GM23338 (cell line): Measurements from ENCODE around the gene SAMD10. TPM values are rescaled to one million over a fixed set of nuclear protein-coding genes. Genes with fewer than 3 reads are reported as not detected.

Source experiments
- ATAC-seq: fragments of 200-7000 bp; cut with Tn5 transposase; 3 replicates; pipeline ENCODE4 v1.9.1; 2020
- DNase-seq: peaks from one replicate; pipeline ENCODE4 v3.0.0-alpha.2; 2015; ENCODE audit warnings: low spot score
- H2AFZ ChIP-seq: fragments of 200-600 bp; sonication (generic); 2 replicates; pipeline ENCODE4 v1.8.0; 2016; ENCODE audit warnings: antibody characterized with exemption, mild to moderate bottlenecking, moderate library complexity
- H3F3A ChIP-seq: fragments of 200-600 bp; sonication (generic); replicated peaks from 2 replicates; pipeline ENCODE4 v1.8.0; 2017; ENCODE audit warnings: antibody characterized with exemption, mixed run types, low read depth
- H3K27ac ChIP-seq: fragments of 200-600 bp; sonication (generic); 2 replicates; pipeline ENCODE4 v1.6.1; 2016; ENCODE audit warnings: low read depth
- H3K27me3 ChIP-seq: fragments of 200-600 bp; sonication (generic); 2 replicates; pipeline ENCODE4 v1.8.0; 2016; ENCODE audit warnings: mild to moderate bottlenecking, mixed run types, moderate library complexity; ENCODE audit not compliant: insufficient read depth
- H3K36me3 ChIP-seq: fragments of 200-600 bp; sonication (generic); 2 replicates; pipeline ENCODE4 v1.8.0; 2016; ENCODE audit warnings: mild to moderate bottlenecking; ENCODE audit not compliant: insufficient read depth
- H3K4me1 ChIP-seq: fragments of 200-600 bp; sonication (generic); 2 replicates; pipeline ENCODE4 v1.8.0; 2016; ENCODE audit warnings: mild to moderate bottlenecking, moderate library complexity; ENCODE audit not compliant: insufficient read depth
- H3K4me2 ChIP-seq: fragments of 200-600 bp; sonication (generic); 2 replicates; pipeline ENCODE4 v1.7.1; 2017; ENCODE audit warnings: mixed run types
- H3K4me3 ChIP-seq: fragments of 200-600 bp; sonication (generic); 2 replicates; pipeline ENCODE4 v1.6.1; 2016; ENCODE audit warnings: mixed run types
- H3K79me2 ChIP-seq: fragments of 200-600 bp; sonication (generic); replicated peaks from 2 replicates; pipeline ENCODE4 v1.8.0; 2017; ENCODE audit warnings: mild to moderate bottlenecking; ENCODE audit not compliant: insufficient read depth
- H3K9me2 ChIP-seq: fragments of 200-600 bp; sonication (generic); 2 replicates; pipeline ENCODE4 v1.8.0; 2017; ENCODE audit not compliant: insufficient read depth
- H4K20me1 ChIP-seq: fragments of 200-600 bp; sonication (generic); replicated peaks from 2 replicates; pipeline ENCODE4 v1.8.0; 2017; ENCODE audit warnings: mild to moderate bottlenecking; ENCODE audit not compliant: insufficient read depth
- H3K27ac Mint-ChIP-seq: 2 replicates; pipeline ENCODE4 v1.8.0; 2020; ENCODE audit warnings: inconsistent platforms, mild to moderate bottlenecking, moderate library complexity, mixed read lengths
- H3K27me3 Mint-ChIP-seq: 3 replicates; pipeline ENCODE4 v1.8.0; 2022; ENCODE audit warnings: low read depth, mild to moderate bottlenecking, moderate library complexity, mixed read lengths, inconsistent platforms; ENCODE audit not compliant: insufficient read depth, poor library complexity
- H3K36me3 Mint-ChIP-seq: 3 replicates; pipeline ENCODE4 v1.8.0; 2021; ENCODE audit warnings: low read depth, mild to moderate bottlenecking, inconsistent platforms, moderate library complexity, mixed read lengths
- H3K4me1 Mint-ChIP-seq: 3 replicates; pipeline ENCODE4 v1.8.0; 2020; ENCODE audit warnings: mild to moderate bottlenecking, inconsistent platforms, mixed read lengths
- H3K4me3 Mint-ChIP-seq: 3 replicates; pipeline ENCODE4 v1.8.0; 2021; ENCODE audit warnings: moderate library complexity, mild to moderate bottlenecking, inconsistent platforms, mixed read lengths
- H3K9me3 Mint-ChIP-seq: 3 replicates; pipeline ENCODE4 v1.8.0; 2020; ENCODE audit warnings: moderate library complexity, mild to moderate bottlenecking, inconsistent platforms, mixed read lengths
- CREB1 ChIP-seq: fragments of 250-450 bp; sonication (Bioruptor Pico); IDR thresholded peaks from 2 replicates; pipeline ENCODE4 v1.5.0; 2020; ENCODE audit warnings: low read depth, mild to moderate bottlenecking, moderate library complexity
- EZH2 ChIP-seq: fragments of 200-600 bp; sonication (generic); IDR thresholded peaks from one replicate; pipeline ENCODE4 v1.8.0; 2017; ENCODE audit warnings: antibody characterized with exemption, mild to moderate bottlenecking, low read depth; ENCODE audit not compliant: unreplicated experiment
- EZH2phosphoT487 ChIP-seq: fragments of 200-600 bp; sonication (generic); IDR thresholded peaks from one replicate; pipeline ENCODE4 v1.8.1; 2018; ENCODE audit warnings: antibody characterized with exemption; ENCODE audit not compliant: unreplicated experiment
- JUNB ChIP-seq: IDR thresholded peaks from one replicate; pipeline ENCODE4 v1.6.1; 2016; ENCODE audit warnings: antibody characterized with exemption; ENCODE audit not compliant: unreplicated experiment
- NANOG ChIP-seq: IDR thresholded peaks from 2 replicates; pipeline ENCODE4 v1.6.1; 2016; ENCODE audit warnings: antibody characterized with exemption, borderline replicate concordance
- REST ChIP-seq: IDR thresholded peaks from one replicate; pipeline ENCODE4 v1.6.1; 2018; ENCODE audit warnings: antibody characterized with exemption; ENCODE audit not compliant: unreplicated experiment
- STAT1 ChIP-seq: IDR thresholded peaks from one replicate; pipeline ENCODE4 v1.6.1; 2016; ENCODE audit warnings: antibody characterized with exemption; ENCODE audit not compliant: unreplicated experiment
- ZNF331 ChIP-seq: fragments of 250-450 bp; sonication (Bioruptor Pico); IDR thresholded peaks from 2 replicates; pipeline ENCODE4 v1.5.0; 2020; ENCODE audit warnings: low read depth, mild to moderate bottlenecking, moderate library complexity
- ZNF462 ChIP-seq: fragments of 250-450 bp; sonication (Bioruptor Pico); IDR thresholded peaks from 2 replicates; pipeline ENCODE4 v1.5.0; 2020; ENCODE audit warnings: mild to moderate bottlenecking, moderate library complexity
- polyA plus RNA-seq: library from polyadenylated mRNA; unstranded; fragments of >200 nt; fragmentation: Nextera tagmentation; extraction: Ambion mirVana; gene quantifications from 2 replicates; pipeline ENCODE4 v1.2.1, GENCODE V29; 2016
- total RNA-seq: library from RNA; depleted of rRNA; stranded (reverse); fragments of >200 nt; shearing (Covaris generic); gene quantifications from 2 replicates; pipeline ENCODE4 v1.2.3, GENCODE V29; 2014

Gene SAMD10
- total and polyA plus RNA-seq, 2 experiments from 2014 or later, result 2.1 to 7.3 TPM

GRCh38 chr20:63931735-63932134, 47.7 kb downstream of the SAMD10 start:
- no peaks in the 10 kb centered on the region for H3K4me1 ChIP-seq
- DNase-seq, result no peak
- no peak overlapping the region for H2AFZ ChIP-seq
- peaks cover 4% of the 10 kb centered on the region; the same call in 1 of the 2 replicates for H3K36me3 ChIP-seq
- no peak for ATAC-seq
- Mint-ChIP-seq H3K36me3 (peaks cover 50% of the 10 kb centered on the region), H3K9me3 (no peaks in the 10 kb centered on the region; the same call in 2 of the 3 replicates), H3K4me1 (no peaks in the 10 kb centered on the region; the same call in 2 of the 3 replicates), H3K4me3 (no peak overlapping the region), H3K27ac (no peak overlapping the region), H3K27me3 (peaks cover 2% of the 10 kb centered on the region)
- no peak for TF ChIP-seq EZH2
- no peak for TF ChIP-seq REST
- TF ChIP-seq EZH2phosphoT487, result no peak
- no peak for TF ChIP-seq JUNB
- TF ChIP-seq STAT1, result no peak
- TF ChIP-seq ZNF462 (CRISPR knock-in tag), result no peak
- TF ChIP-seq ZNF331 (CRISPR knock-in tag), result no peak
- no peak for TF ChIP-seq CREB1 (CRISPR knock-in tag)
- no peak for TF ChIP-seq NANOG
- H3F3A ChIP-seq, result peaks cover 5% of the 10 kb centered on the region; the same call in 1 of the 2 replicates
- no peaks in the 10 kb centered on the region; the same call in none of the 2 replicates for H4K20me1 ChIP-seq
- no peak overlapping the region for H3K27ac ChIP-seq
- no peaks in the 10 kb centered on the region for H3K27me3 ChIP-seq
- no peak overlapping the region for H3K4me2 ChIP-seq
- no peak overlapping the region for H3K4me3 ChIP-seq
- no peaks in the 10 kb centered on the region for H3K9me2 ChIP-seq
- H3K79me2 ChIP-seq, result peaks cover 3% of the 10 kb centered on the region; the same call in 1 of the 2 replicates
